HepG2 (cell line): ENCODE results near the gene ALKBH5. TPM values are rescaled to one million over a fixed set of nuclear protein-coding genes. Genes with fewer than 3 reads are reported as not detected.

ENCODE experiments used
- ATAC-seq: fragments of 200-7000 bp; cut with Tn5 transposase; 3 replicates; pipeline ENCODE4 v1.9.1; 2020; ENCODE audit warnings: mild to moderate bottlenecking, moderate library complexity
- BruUV-seq: library from RNA; stranded (reverse); fragments of 400-500 nt; replicated peaks from 2 replicates; lab custom pipeline; 2021; lab: Mats Ljungman, UMichigan
- CTCF ChIA-PET: fragments of 300-600 bp; formaldehyde crosslinking; extraction: SDS; loops from one replicate; lab custom pipeline; 2021; ENCODE audit warnings: low total read pairs, inconsistent platforms, low intra/inter-chr PET ratio; lab: Yijun Ruan, JAX
- POLR2A ChIA-PET: fragments of 350-600 bp; sonication (Branson Sonifier 250); formaldehyde crosslinking; loops from one replicate; lab custom pipeline; 2020; ENCODE audit warnings: antibody characterized with exemption, inconsistent platforms; lab: Yijun Ruan, JAX
- DNase-seq: peaks from one replicate; pipeline ENCODE4 v3.0.0-alpha.2; 2015; ENCODE audit warnings: low spot score
- FAIRE-seq: peaks from 3 replicates; lab custom pipeline; 2011; peaks lifted over from hg19 to GRCh38; lab: Jason Lieb, UNC
- H2AFZ ChIP-seq: one replicate; pipeline ENCODE4 v1.6.1; 2011; ENCODE audit warnings: low read length, inconsistent platforms
- H3K27ac ChIP-seq: fragments of 300-600 bp; 3 replicates; pipeline ENCODE4 v1.8.0; 2011; ENCODE audit warnings: mixed run types, mild to moderate bottlenecking, mixed read lengths, low read length, inconsistent platforms; ENCODE audit not compliant: insufficient read depth; ENCODE audit errors: extremely low read length
- H3K27me3 ChIP-seq, 2 experiments: fragments of 200-600 bp in 1 of 2; 2 replicates in 1 of 2; 3 replicates in 1 of 2; pipeline versions ENCODE4 v1.6.0 to v1.8.0; 2011; ENCODE audit warnings: low read length in 2 of 2, mild to moderate bottlenecking in 2 of 2, moderate library complexity in 2 of 2, inconsistent platforms in 1 of 2; ENCODE audit not compliant: insufficient read depth in 2 of 2, control insufficient read depth in 1 of 2
- H3K36me3 ChIP-seq, 2 experiments: fragments of 200-600 bp in 1 of 2; replicated peaks in 1 of 2; 2 replicates in 1 of 2; 3 replicates in 1 of 2; pipeline versions ENCODE4 v1.5.1 to v1.8.0; 2011; ENCODE audit warnings: low read length in 2 of 2, inconsistent platforms in 1 of 2; ENCODE audit not compliant: insufficient read depth in 2 of 2, control insufficient read depth in 1 of 2
- H3K4me1 ChIP-seq: 2 replicates; pipeline ENCODE4 v1.5.1; 2012; ENCODE audit warnings: low read length, inconsistent platforms; ENCODE audit not compliant: insufficient read depth
- H3K4me2 ChIP-seq: 2 replicates; pipeline ENCODE4 v1.6.0; 2011; ENCODE audit warnings: low read depth, low read length, inconsistent platforms
- H3K4me3 ChIP-seq, 3 experiments: fragments of 200-600 bp in 1 of 3; sonication (generic), shearing (Covaris generic) in 1 of 3; replicated peaks in 1 of 3; 2 replicates each; pipeline ENCODE4 v1.5.1; 2011 to 2016; ENCODE audit warnings: low read length in 3 of 3, inconsistent platforms in 2 of 3, low read depth in 2 of 3, mild to moderate bottlenecking in 2 of 3, control low read depth in 1 of 3, mixed read lengths in 1 of 3; ENCODE audit not compliant: insufficient read depth in 1 of 3
- H3K79me2 ChIP-seq: one replicate; pipeline ENCODE4 v1.6.1; 2011; ENCODE audit warnings: low read length, inconsistent platforms; ENCODE audit not compliant: insufficient read depth
- H3K9ac ChIP-seq: 2 replicates; pipeline ENCODE4 v1.6.0; 2011; ENCODE audit warnings: mild to moderate bottlenecking, low read depth, low read length, inconsistent platforms; ENCODE audit not compliant: insufficient read depth
- H3K9me3 ChIP-seq: 2 replicates; pipeline ENCODE4 v1.5.1; 2012; ENCODE audit warnings: mild to moderate bottlenecking, low read length
- H4K20me1 ChIP-seq: 2 replicates; pipeline ENCODE4 v1.6.0; 2011; ENCODE audit warnings: inconsistent platforms, mild to moderate bottlenecking, low read length, moderate library complexity; ENCODE audit not compliant: insufficient read depth
- CENPX ChIP-seq: sonication (generic); formaldehyde crosslinking; IDR thresholded peaks from 2 replicates; pipeline ENCODE4 v1.9.0; 2021; ENCODE audit warnings: mild to moderate bottlenecking, missing genetic modification reagents, moderate library complexity
- EZH2 ChIP-seq: conservative IDR thresholded peaks from 2 replicates; pipeline ENCODE4 v1.6.1; 2012; ENCODE audit warnings: mild to moderate bottlenecking, low read depth, low read length, moderate library complexity
- KLF13 ChIP-seq: sonication (generic); formaldehyde crosslinking; IDR thresholded peaks from 2 replicates; pipeline ENCODE4 v1.4.0; 2020; ENCODE audit warnings: mild to moderate bottlenecking, missing genetic modification reagents
- MEIS2 ChIP-seq: sonication (generic); formaldehyde crosslinking; IDR thresholded peaks from 2 replicates; pipeline ENCODE4 v1.9.0; 2021; ENCODE audit warnings: mild to moderate bottlenecking, missing genetic modification reagents
- PRPF4 ChIP-seq: fragments of 200-400 bp; formaldehyde crosslinking; IDR thresholded peaks from 2 replicates; pipeline ENCODE4 v1.6.1; 2016; ENCODE audit warnings: low read length, low read depth; ENCODE audit not compliant: poor library complexity, severe bottlenecking
- ZKSCAN5 ChIP-seq: sonication (generic); formaldehyde crosslinking; IDR thresholded peaks from 2 replicates; pipeline ENCODE4 v1.5.1; 2020; ENCODE audit warnings: mild to moderate bottlenecking, missing genetic modification reagents
- ZNF251 ChIP-seq: sonication (generic); formaldehyde crosslinking; IDR thresholded peaks from 2 replicates; pipeline ENCODE4 v1.9.0; 2021; ENCODE audit warnings: mild to moderate bottlenecking, missing genetic modification reagents
- ZNF44 ChIP-seq: sonication (generic); formaldehyde crosslinking; IDR thresholded peaks from 2 replicates; pipeline ENCODE4 v1.5.1; 2020; ENCODE audit warnings: mild to moderate bottlenecking, missing genetic modification reagents
- ZNF550 ChIP-seq: sonication (generic); formaldehyde crosslinking; IDR thresholded peaks from 2 replicates; pipeline ENCODE4 v1.4.0; 2020; ENCODE audit warnings: mild to moderate bottlenecking, missing genetic modification reagents, borderline replicate concordance
- ZNF629 ChIP-seq: sonication (generic); formaldehyde crosslinking; conservative IDR thresholded peaks from 2 replicates; pipeline ENCODE4 v1.5.0; 2020; ENCODE audit warnings: missing genetic modification reagents
- WGBS: methylation state at CpG from one replicate; pipeline ENCODE4 v1.1.6; 2017; ENCODE audit warnings: low lambda C conversion rate; 5-methylcytosine and 5-hydroxymethylcytosine counted together
- in situ Hi-C: cut with HindIII; loops from 2 replicates; pipeline ENCODE4 v1.10.0; 2017; ENCODE audit warnings: low pct_unique_long_range_greater_than_20kb; ENCODE audit not compliant: extremely low pct_ligation_motif_present
- intact Hi-C: fragments of 100-400 bp; cut with micrococcal nuclease; formaldehyde crosslinking; loops from one replicate; pipeline ENCODE4 v1.10.0; 2022; ENCODE audit not compliant: unreplicated experiment
- polyA plus RNA-seq, 8 experiments: library from polyadenylated mRNA; depleted of rRNA in 3 of 8; stranded (reverse) in 7 of 8; unstranded in 1 of 8; fragments of >200 nt; fragmentation: Illumina TruSeq in 4 of 8; extraction: Trizol in 4 of 8; gene quantifications; 2 replicates each; pipeline versions ENCODE4 v1.2.1 to v1.2.3, GENCODE V29; 2011 to 2016; ENCODE audit warnings: low read depth in 4 of 8, missing spikeins in 1 of 8, mixed read lengths in 1 of 8; ENCODE audit not compliant: insufficient read depth in 1 of 8
- total RNA-seq, 5 experiments: library from RNA; depleted of rRNA; stranded (reverse); fragments of >200 nt; fragmentation: Illumina TruSeq; extraction: Trizol; gene quantifications; 2 replicates each; pipeline ENCODE4 v1.2.3, GENCODE V29; 2016; ENCODE audit warnings: low read depth in 1 of 5
- TF ChIP-seq, protein P1 (sequence below): sonication (generic); formaldehyde crosslinking; IDR thresholded peaks from 2 replicates; pipeline ENCODE4 v1.5.0; 2020; ENCODE audit warnings: missing genetic modification reagents
- TF ChIP-seq, protein P2 (sequence below): sonication (generic); formaldehyde crosslinking; IDR thresholded peaks from 2 replicates; pipeline ENCODE4 v1.5.0; 2020; ENCODE audit warnings: missing genetic modification reagents
- TF ChIP-seq, protein P3 (sequence below): sonication (generic); formaldehyde crosslinking; IDR thresholded peaks from 2 replicates; pipeline ENCODE4 v1.8.1; 2022; ENCODE audit warnings: low read depth, mild to moderate bottlenecking, missing genetic modification reagents

The ALKBH5 gene
- total and polyA plus RNA-seq, 2 of the 13 experiments (the other 11 are each of a cell fraction or from before 2014, with no cell fraction given), result 68.9 to 76.9 TPM

- intact Hi-C loops (no loop called here), in situ Hi-C loops (no loop called here)
- TF ChIP-seq KLF13, result no peak
- TF ChIP-seq ZNF629 (CRISPR knock-in tag), result peak; percentile 94
- POLR2A ChIA-PET, result no interaction called here
- H3K27me3 ChIP-seq, result peaks cover 0 to 2% of the 10 kb centered on the region in 2 experiments; a peak in 1 of 5 replicates
- no peak overlapping the region for H3K27ac ChIP-seq
- DNase-seq, result no peak
- no peaks in the 10 kb centered on the region; the same call in 1 of the 2 replicates for H4K20me1 ChIP-seq
- no peaks in the 10 kb centered on the region for H3K36me3 ChIP-seq
- H3K4me3 ChIP-seq, result no peak overlapping the region
- no peak overlapping the region for H2AFZ ChIP-seq
- H3K4me1 ChIP-seq, result peaks cover 45% of the 10 kb centered on the region
- no peak for ATAC-seq
- WGBS, result 83% methylated on average over 2 of the region's 2 CpGs
- FAIRE-seq, result no peak
- no peak overlapping the region for H3K4me2 ChIP-seq
- no TSS peak for BruUV-seq
- CTCF ChIA-PET, result no interaction called here
- no peaks in the 10 kb centered on the region for H3K79me2 ChIP-seq
- no peaks in the 10 kb centered on the region for H3K9me3 ChIP-seq
- no peak overlapping the region for H3K9ac ChIP-seq
These were observed 44.5 kb upstream of the ALKBH5 start for GRCh38 chr17:18139092-18139491.

GRCh38 chr17:18139498-18139897 lies 44.1 kb upstream of the ALKBH5 start:
- H3K4me2 ChIP-seq, result no peak overlapping the region
- in situ Hi-C loops, result no loop called here
- CTCF ChIA-PET, result no interaction called here
- no peak overlapping the region for H3K27ac ChIP-seq
- no peak overlapping the region for H3K9ac ChIP-seq
- BruUV-seq, result no TSS peak
- no peak for FAIRE-seq
- peak; percentile 4; the same call in 1 of the 3 replicates for ATAC-seq
- WGBS, result 47% methylated on average over 3 of the region's 14 CpGs
- H3K4me1 ChIP-seq, result peaks cover 45% of the 10 kb centered on the region
- no peaks in the 10 kb centered on the region for H3K79me2 ChIP-seq
- DNase-seq, result no peak
- H2AFZ ChIP-seq, result no peak overlapping the region
- intact Hi-C loops, result no loop called here
- H3K36me3 ChIP-seq, result no peaks in the 10 kb centered on the region
- H3K4me3 ChIP-seq, result no peak overlapping the region
- H3K9me3 ChIP-seq, result no peaks in the 10 kb centered on the region
- no peaks in the 10 kb centered on the region; the same call in 1 of the 2 replicates for H4K20me1 ChIP-seq
- peaks cover 0 to 2% of the 10 kb centered on the region in 2 experiments; a peak in 1 of 5 replicates for H3K27me3 ChIP-seq
- POLR2A ChIA-PET, result no interaction called here
- TF ChIP-seq, protein P1, sequence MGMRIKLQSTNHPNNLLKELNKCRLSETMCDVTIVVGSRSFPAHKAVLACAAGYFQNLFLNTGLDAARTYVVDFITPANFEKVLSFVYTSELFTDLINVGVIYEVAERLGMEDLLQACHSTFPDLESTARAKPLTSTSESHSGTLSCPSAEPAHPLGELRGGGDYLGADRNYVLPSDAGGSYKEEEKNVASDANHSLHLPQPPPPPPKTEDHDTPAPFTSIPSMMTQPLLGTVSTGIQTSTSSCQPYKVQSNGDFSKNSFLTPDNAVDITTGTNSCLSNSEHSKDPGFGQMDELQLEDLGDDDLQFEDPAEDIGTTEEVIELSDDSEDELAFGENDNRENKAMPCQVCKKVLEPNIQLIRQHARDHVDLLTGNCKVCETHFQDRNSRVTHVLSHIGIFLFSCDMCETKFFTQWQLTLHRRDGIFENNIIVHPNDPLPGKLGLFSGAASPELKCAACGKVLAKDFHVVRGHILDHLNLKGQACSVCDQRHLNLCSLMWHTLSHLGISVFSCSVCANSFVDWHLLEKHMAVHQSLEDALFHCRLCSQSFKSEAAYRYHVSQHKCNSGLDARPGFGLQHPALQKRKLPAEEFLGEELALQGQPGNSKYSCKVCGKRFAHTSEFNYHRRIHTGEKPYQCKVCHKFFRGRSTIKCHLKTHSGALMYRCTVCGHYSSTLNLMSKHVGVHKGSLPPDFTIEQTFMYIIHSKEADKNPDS (CRISPR knock-in tag), result no peak
- TF ChIP-seq ZNF44 (CRISPR knock-in tag) (no peak), PRPF4 (no peak), EZH2 (no peak), MEIS2 (CRISPR knock-in tag) (no peak), CENPX (CRISPR knock-in tag) (no peak), ZNF251 (no peak), ZNF550 (no peak), ZKSCAN5 (CRISPR knock-in tag) (no peak)
- TF ChIP-seq, protein P2, sequence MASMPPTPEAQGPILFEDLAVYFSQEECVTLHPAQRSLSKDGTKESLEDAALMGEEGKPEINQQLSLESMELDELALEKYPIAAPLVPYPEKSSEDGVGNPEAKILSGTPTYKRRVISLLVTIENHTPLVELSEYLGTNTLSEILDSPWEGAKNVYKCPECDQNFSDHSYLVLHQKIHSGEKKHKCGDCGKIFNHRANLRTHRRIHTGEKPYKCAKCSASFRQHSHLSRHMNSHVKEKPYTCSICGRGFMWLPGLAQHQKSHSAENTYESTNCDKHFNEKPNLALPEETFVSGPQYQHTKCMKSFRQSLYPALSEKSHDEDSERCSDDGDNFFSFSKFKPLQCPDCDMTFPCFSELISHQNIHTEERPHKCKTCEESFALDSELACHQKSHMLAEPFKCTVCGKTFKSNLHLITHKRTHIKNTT, result no peak
- TF ChIP-seq, protein P3, sequence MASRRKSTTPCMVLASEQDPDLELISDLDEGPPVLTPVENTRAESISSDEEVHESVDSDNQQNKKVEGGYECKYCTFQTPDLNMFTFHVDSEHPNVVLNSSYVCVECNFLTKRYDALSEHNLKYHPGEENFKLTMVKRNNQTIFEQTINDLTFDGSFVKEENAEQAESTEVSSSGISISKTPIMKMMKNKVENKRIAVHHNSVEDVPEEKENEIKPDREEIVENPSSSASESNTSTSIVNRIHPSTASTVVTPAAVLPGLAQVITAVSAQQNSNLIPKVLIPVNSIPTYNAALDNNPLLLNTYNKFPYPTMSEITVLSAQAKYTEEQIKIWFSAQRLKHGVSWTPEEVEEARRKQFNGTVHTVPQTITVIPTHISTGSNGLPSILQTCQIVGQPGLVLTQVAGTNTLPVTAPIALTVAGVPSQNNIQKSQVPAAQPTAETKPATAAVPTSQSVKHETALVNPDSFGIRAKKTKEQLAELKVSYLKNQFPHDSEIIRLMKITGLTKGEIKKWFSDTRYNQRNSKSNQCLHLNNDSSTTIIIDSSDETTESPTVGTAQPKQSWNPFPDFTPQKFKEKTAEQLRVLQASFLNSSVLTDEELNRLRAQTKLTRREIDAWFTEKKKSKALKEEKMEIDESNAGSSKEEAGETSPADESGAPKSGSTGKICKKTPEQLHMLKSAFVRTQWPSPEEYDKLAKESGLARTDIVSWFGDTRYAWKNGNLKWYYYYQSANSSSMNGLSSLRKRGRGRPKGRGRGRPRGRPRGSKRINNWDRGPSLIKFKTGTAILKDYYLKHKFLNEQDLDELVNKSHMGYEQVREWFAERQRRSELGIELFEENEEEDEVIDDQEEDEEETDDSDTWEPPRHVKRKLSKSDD (CRISPR knock-in tag), result no peak
